ENCODE measurements around the gene SCP2.
A peak's percentile ranks its signal among the peaks of the same experiment; 100 is the strongest.

The SCP2 gene

GRCh38 chr1:52916241-52916975 is 10.7 kb upstream of the SCP2 start:
- H3K27me3 ChIP-seq (replicated peaks; ENCODE audit: control insufficient read depth, insufficient read depth, low read length, poor library complexity, severe bottlenecking): no peaks in the 10 kb centered on the region
- H3K36me3 ChIP-seq (ENCODE audit: control insufficient read depth, insufficient read depth, low read length): peaks cover 10% of the 10 kb centered on the region
- no peak overlapping the region for H3K4me3 ChIP-seq (ENCODE audit: insufficient read depth, low read depth, low read length, poor library complexity, severe bottlenecking)
- peaks cover 5% of the 10 kb centered on the region for H3K4me1 ChIP-seq (ENCODE audit: control insufficient read depth, insufficient read depth, low read length, poor library complexity, severe bottlenecking)
- no peaks in the 10 kb centered on the region for H3K9me3 ChIP-seq (ENCODE audit: control insufficient read depth, low read length)
- H3K27ac ChIP-seq (ENCODE audit: insufficient read depth, low read length, poor library complexity, severe bottlenecking): no peak overlapping the region
- DNase-seq: no peak

DNA sequence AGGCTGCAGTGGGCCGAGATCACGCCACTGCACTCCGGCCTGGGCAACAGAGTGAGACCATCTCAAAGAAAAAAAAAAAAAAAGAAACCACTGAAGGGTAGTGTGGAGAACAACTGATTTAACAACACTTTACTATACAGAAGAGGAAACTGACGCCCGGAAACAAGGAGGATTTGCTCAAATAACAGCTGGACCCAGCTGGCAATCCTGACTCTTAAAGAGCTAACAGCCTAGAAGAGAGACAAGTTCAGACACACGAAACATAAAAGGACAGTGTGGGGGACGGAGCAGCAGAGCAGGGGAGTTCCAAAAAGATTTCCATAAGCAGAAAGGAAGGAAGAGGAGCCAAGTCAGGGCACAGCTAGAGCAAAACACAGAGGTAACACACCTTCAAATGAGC is 9.9 kb upstream of the SCP2 start:
- H3K27me3 ChIP-seq (replicated peaks; ENCODE audit: control insufficient read depth, insufficient read depth, low read length, poor library complexity, severe bottlenecking): no peaks in the 10 kb centered on the region
- no peak for DNase-seq

GRCh38 chr1:52917581-52917980 is 9.5 kb upstream of the SCP2 start:
- Histone ChIP-seq H3K36me3 (ENCODE audit: control insufficient read depth, insufficient read depth, low read length) (peaks cover 10% of the 10 kb centered on the region), H3K27me3 (replicated peaks; ENCODE audit: control insufficient read depth, insufficient read depth, low read length, poor library complexity, severe bottlenecking) (no peaks in the 10 kb centered on the region), H3K4me1 (ENCODE audit: control insufficient read depth, insufficient read depth, low read length, poor library complexity, severe bottlenecking) (peaks cover 5% of the 10 kb centered on the region), H3K4me3 (ENCODE audit: insufficient read depth, low read depth, low read length, poor library complexity, severe bottlenecking) (no peak overlapping the region), H3K9me3 (ENCODE audit: control insufficient read depth, low read length) (no peaks in the 10 kb centered on the region), H3K27ac (ENCODE audit: insufficient read depth, low read length, poor library complexity, severe bottlenecking) (no peak overlapping the region)
- no peak for DNase-seq

More for the DNA sequence above, 9.9 kb upstream of the SCP2 start:
- H3K4me3 ChIP-seq (ENCODE audit: insufficient read depth, low read depth, low read length, poor library complexity, severe bottlenecking): no peak overlapping the region
- H3K36me3 ChIP-seq (ENCODE audit: control insufficient read depth, insufficient read depth, low read length): peaks cover 10% of the 10 kb centered on the region
- H3K9me3 ChIP-seq (ENCODE audit: control insufficient read depth, low read length): no peaks in the 10 kb centered on the region
- peaks cover 5% of the 10 kb centered on the region for H3K4me1 ChIP-seq (ENCODE audit: control insufficient read depth, insufficient read depth, low read length, poor library complexity, severe bottlenecking)
- no peak overlapping the region for H3K27ac ChIP-seq (ENCODE audit: insufficient read depth, low read length, poor library complexity, severe bottlenecking)

DNA sequence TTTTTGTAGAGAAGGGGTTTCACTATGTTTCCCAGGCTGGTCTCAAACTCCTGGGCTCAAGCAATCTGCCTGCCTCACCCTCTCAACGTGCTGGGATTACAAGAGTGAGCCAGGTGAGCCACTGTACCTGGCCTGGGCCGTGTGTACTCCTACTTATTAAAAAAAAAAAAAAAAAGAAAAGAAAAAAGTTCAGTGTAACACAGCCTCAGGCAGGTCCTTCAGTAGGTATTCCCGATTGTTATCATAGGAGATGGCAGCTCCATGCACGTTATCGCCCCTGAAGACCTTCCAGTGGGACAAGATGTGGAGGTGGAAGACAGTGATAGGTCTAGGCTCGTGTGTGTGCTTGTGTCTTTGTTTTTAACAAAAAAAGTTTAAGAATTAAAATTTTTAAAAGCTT is 8.9 kb upstream of the SCP2 start:
- Histone ChIP-seq H3K4me3 (ENCODE audit: insufficient read depth, low read depth, low read length, poor library complexity, severe bottlenecking) (no peak overlapping the region), H3K4me1 (ENCODE audit: control insufficient read depth, insufficient read depth, low read length, poor library complexity, severe bottlenecking) (peaks cover 5% of the 10 kb centered on the region), H3K9me3 (ENCODE audit: control insufficient read depth, low read length) (no peaks in the 10 kb centered on the region), H3K27ac (ENCODE audit: insufficient read depth, low read length, poor library complexity, severe bottlenecking) (no peak overlapping the region), H3K36me3 (ENCODE audit: control insufficient read depth, insufficient read depth, low read length) (peaks cover 5% of the 10 kb centered on the region), H3K27me3 (replicated peaks; ENCODE audit: control insufficient read depth, insufficient read depth, low read length, poor library complexity, severe bottlenecking) (no peaks in the 10 kb centered on the region)
- no peak for DNase-seq

- no peak for DNase-seq
- Histone ChIP-seq H3K4me1 (ENCODE audit: control insufficient read depth, insufficient read depth, low read length, poor library complexity, severe bottlenecking) (peaks cover 5% of the 10 kb centered on the region), H3K36me3 (ENCODE audit: control insufficient read depth, insufficient read depth, low read length) (no peaks in the 10 kb centered on the region), H3K27ac (ENCODE audit: insufficient read depth, low read length, poor library complexity, severe bottlenecking) (no peak overlapping the region), H3K4me3 (ENCODE audit: insufficient read depth, low read depth, low read length, poor library complexity, severe bottlenecking) (no peak overlapping the region), H3K27me3 (replicated peaks; ENCODE audit: control insufficient read depth, insufficient read depth, low read length, poor library complexity, severe bottlenecking) (no peaks in the 10 kb centered on the region), H3K9me3 (ENCODE audit: control insufficient read depth, low read length) (no peaks in the 10 kb centered on the region)
Observed at GRCh38 chr1:52919051-52919722, 7.9 kb upstream of the SCP2 start.

DNA sequence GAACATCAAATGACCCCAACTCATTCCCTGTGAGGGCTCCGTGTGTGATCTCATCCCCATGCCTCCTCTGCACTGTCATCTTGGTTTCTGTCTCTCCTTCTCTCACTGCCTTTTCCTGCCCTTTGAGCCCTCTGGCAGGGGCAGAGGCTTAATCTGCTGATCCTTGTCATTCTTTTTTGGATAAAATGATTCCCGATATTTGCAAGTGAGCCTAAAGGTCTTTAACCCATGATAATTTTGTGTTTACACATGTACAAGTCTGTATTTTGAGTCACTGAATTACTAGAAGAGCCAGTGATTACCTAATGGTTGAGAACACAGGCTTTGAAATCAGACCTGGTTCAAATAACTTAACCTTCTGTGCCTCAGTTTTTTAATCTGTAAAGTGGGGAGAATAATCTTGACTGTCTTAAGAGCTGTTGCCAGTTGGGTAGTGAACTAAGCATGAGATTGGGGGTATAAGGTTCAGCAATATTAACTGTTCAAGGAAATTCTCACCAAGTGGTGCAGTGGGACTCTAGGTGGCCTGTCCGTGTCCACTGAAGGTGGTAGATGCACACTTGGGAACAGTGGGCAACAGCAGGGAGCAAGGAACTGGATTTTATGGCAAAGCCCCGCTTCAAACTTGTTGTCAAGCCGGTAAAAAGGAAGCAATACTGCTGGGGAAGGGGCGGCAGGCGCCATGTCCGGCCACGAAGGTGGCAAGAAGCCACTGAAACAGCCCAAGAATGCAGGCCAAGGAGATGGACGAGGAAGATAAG is 7.2 kb upstream of the SCP2 start:
- H3K4me3 ChIP-seq (ENCODE audit: insufficient read depth, low read depth, low read length, poor library complexity, severe bottlenecking): no peak overlapping the region
- peaks cover 5% of the 10 kb centered on the region for H3K4me1 ChIP-seq (ENCODE audit: control insufficient read depth, insufficient read depth, low read length, poor library complexity, severe bottlenecking)
- no peak overlapping the region for H3K27ac ChIP-seq (ENCODE audit: insufficient read depth, low read length, poor library complexity, severe bottlenecking)
- no peaks in the 10 kb centered on the region for H3K36me3 ChIP-seq (ENCODE audit: control insufficient read depth, insufficient read depth, low read length)
- H3K27me3 ChIP-seq (replicated peaks; ENCODE audit: control insufficient read depth, insufficient read depth, low read length, poor library complexity, severe bottlenecking): no peaks in the 10 kb centered on the region
- no peak for DNase-seq
- no peaks in the 10 kb centered on the region for H3K9me3 ChIP-seq (ENCODE audit: control insufficient read depth, low read length)

DNA sequence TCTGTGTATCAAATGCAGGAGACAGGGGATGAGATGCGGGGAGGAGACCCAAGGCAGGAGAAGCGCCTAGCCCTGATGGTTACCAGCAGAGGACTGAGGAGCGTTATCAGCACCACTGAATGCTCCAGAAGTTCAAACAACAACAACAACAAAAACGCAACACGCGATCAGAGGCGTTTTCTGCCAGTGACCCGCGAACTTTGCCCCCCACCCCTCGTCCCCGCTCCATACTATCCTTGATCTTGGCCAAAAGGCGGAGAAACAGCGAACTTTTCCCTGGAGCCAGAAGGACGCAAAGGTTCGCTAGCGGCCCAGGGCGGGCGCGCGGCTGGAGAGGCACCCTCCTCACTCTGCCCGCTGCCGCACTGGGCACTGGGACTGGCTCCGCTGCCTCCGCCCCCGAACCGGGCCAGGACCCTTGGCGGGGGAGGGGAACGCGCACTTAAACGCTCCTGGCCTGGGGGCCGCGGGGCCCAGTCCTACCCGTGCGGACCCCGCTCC is 6.2 kb upstream of the SCP2 start:
- Histone ChIP-seq H3K9me3 (ENCODE audit: control insufficient read depth, low read length) (no peaks in the 10 kb centered on the region), H3K4me3 (ENCODE audit: insufficient read depth, low read depth, low read length, poor library complexity, severe bottlenecking) (peak overlapping the region; percentile 52), H3K27me3 (replicated peaks; ENCODE audit: control insufficient read depth, insufficient read depth, low read length, poor library complexity, severe bottlenecking) (no peaks in the 10 kb centered on the region), H3K4me1 (ENCODE audit: control insufficient read depth, insufficient read depth, low read length, poor library complexity, severe bottlenecking) (peaks cover 5% of the 10 kb centered on the region), H3K27ac (ENCODE audit: insufficient read depth, low read length, poor library complexity, severe bottlenecking) (peak overlapping the region; percentile 58), H3K36me3 (ENCODE audit: control insufficient read depth, insufficient read depth, low read length) (no peaks in the 10 kb centered on the region)
- DNase-seq: no peak

DNA sequence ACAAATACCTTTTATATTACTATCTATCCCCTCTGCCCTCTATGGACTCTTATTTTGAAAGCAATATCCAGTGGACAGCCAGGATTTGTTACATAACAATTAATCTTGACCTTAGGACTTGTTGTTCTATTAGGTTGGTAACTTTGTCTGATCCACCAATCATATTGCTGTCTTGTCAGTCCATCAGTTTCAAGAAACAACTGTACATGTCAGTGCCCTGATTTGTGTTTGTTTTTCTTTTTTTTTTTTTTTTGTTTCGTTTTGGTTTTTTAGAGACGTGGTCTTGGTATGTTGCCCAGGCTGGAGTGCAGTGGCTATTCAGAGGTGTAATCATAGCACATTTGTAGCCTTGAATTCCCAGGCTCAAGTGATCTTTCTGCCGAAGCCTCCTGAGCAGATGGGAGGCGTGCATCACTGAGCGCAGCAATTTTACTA is 1.5 kb upstream of the SCP2 start:
- Histone ChIP-seq H3K4me1 (ENCODE audit: control insufficient read depth, insufficient read depth, low read length, poor library complexity, severe bottlenecking) (peaks cover 17% of the 10 kb centered on the region), H3K27me3 (replicated peaks; ENCODE audit: control insufficient read depth, insufficient read depth, low read length, poor library complexity, severe bottlenecking) (no peaks in the 10 kb centered on the region), H3K9me3 (ENCODE audit: control insufficient read depth, low read length) (no peaks in the 10 kb centered on the region), H3K36me3 (ENCODE audit: control insufficient read depth, insufficient read depth, low read length) (no peaks in the 10 kb centered on the region), H3K27ac (ENCODE audit: insufficient read depth, low read length, poor library complexity, severe bottlenecking) (no peak overlapping the region), H3K4me3 (ENCODE audit: insufficient read depth, low read depth, low read length, poor library complexity, severe bottlenecking) (no peak overlapping the region)
- DNase-seq: no peak

DNA sequence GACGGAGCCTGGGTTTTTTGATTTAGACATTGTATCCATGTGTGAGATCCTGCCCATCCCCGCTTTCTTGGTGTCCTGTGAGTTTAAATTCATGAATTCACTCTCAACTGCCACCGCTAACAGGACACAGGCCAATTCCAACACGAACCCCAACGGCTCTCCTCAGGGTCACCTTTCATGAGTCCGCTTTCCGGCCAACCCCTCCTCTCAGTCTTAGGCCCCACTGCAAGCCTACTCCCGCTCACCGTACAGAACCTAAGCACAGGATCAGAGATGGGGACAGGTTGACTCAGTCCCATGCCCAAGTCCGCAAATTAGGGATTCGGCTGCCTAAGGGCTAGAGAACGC is 238 bp upstream of the SCP2 start:
- Histone ChIP-seq H3K9me3 (ENCODE audit: control insufficient read depth, low read length) (no peaks in the 10 kb centered on the region), H3K36me3 (ENCODE audit: control insufficient read depth, insufficient read depth, low read length) (no peaks in the 10 kb centered on the region), H3K27ac (ENCODE audit: insufficient read depth, low read length, poor library complexity, severe bottlenecking) (peak overlapping the region; percentile 58), H3K4me3 (ENCODE audit: insufficient read depth, low read depth, low read length, poor library complexity, severe bottlenecking) (peak overlapping the region; percentile 74), H3K4me1 (ENCODE audit: control insufficient read depth, insufficient read depth, low read length, poor library complexity, severe bottlenecking) (peaks cover 12% of the 10 kb centered on the region), H3K27me3 (replicated peaks; ENCODE audit: control insufficient read depth, insufficient read depth, low read length, poor library complexity, severe bottlenecking) (no peaks in the 10 kb centered on the region)
- no peak for DNase-seq

DNA sequence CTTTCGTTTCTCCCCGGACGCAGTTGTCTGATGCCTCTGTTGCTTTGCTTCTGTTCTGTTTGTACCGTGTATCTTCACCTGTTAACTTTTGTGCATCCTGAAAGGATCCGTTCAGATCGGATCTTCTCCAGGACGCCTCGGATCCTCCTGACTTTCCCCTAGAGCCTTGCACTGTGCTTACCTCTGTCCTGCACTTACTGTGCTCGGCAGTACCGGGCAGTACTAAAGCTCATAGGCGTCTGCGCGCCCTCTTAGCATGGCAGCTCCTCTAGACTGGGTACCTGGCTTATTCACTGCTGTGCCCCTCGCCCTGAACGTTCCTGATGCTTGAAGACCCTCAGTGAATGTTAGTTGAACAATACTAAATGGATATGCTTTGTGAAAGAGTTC is 934 bp downstream of the SCP2 start:
- Histone ChIP-seq H3K4me3 (ENCODE audit: insufficient read depth, low read depth, low read length, poor library complexity, severe bottlenecking) (peak overlapping the region; percentile 74), H3K27ac (ENCODE audit: insufficient read depth, low read length, poor library complexity, severe bottlenecking) (no peak overlapping the region), H3K27me3 (replicated peaks; ENCODE audit: control insufficient read depth, insufficient read depth, low read length, poor library complexity, severe bottlenecking) (no peaks in the 10 kb centered on the region), H3K4me1 (ENCODE audit: control insufficient read depth, insufficient read depth, low read length, poor library complexity, severe bottlenecking) (peaks cover 12% of the 10 kb centered on the region), H3K9me3 (ENCODE audit: control insufficient read depth, low read length) (no peaks in the 10 kb centered on the region), H3K36me3 (ENCODE audit: control insufficient read depth, insufficient read depth, low read length) (no peaks in the 10 kb centered on the region)
- DNase-seq: no peak

Data from effector memory CD4-positive, alpha-beta T cell (primary cell).